ENCODE results near the gene SERP2.

Gene SERP2

GRCh38 chr13:44389060-44389666, 15.5 kb downstream of the SERP2 start:
- no peak for DNase-seq

GRCh38 chr13:44389876-44390275, 16.3 kb downstream of the SERP2 start:
- no peak for DNase-seq

GRCh38 chr13:44393391-44393790, 19.8 kb downstream of the SERP2 start:
- DNase-seq, result no peak

GRCh38 chr13:44394658-44395057, 21.0 kb downstream of the SERP2 start:
- no peak for DNase-seq

GRCh38 chr13:44395976-44396694, 22.5 kb downstream of the SERP2 start:
- no peak for DNase-seq

GRCh38 chr13:44396701-44397580, 23.3 kb downstream of the SERP2 start:
- DNase-seq, result no peak

- no peak for DNase-seq
Measured at GRCh38 chr13:44397766-44398223, 24.2 kb downstream of the SERP2 start.

GRCh38 chr13:44398606-44399005, 25.0 kb downstream of the SERP2 start:
- no peak for DNase-seq

GRCh38 chr13:44399074-44399473, 25.4 kb downstream of the SERP2 start:
- DNase-seq, result no peak

GRCh38 chr13:44400736-44401135, 27.1 kb downstream of the SERP2 start:
- no peak for DNase-seq

GRCh38 chr13:44401577-44401976, 28.0 kb downstream of the SERP2 start:
- DNase-seq, result no peak

- no peak for DNase-seq
Measured at GRCh38 chr13:44402899-44403445, 29.3 kb downstream of the SERP2 start.

GRCh38 chr13:44403461-44404056, 29.9 kb downstream of the SERP2 start:
- DNase-seq, result no peak

- DNase-seq, result no peak
Measured at GRCh38 chr13:44404261-44405132, 30.9 kb downstream of the SERP2 start.

- DNase-seq, result no peak
Measured at GRCh38 chr13:44406617-44407016, 33.0 kb downstream of the SERP2 start.

GRCh38 chr13:44407379-44407778, 33.8 kb downstream of the SERP2 start:
- DNase-seq, result no peak

GRCh38 chr13:44407891-44408290, 34.3 kb downstream of the SERP2 start:
- DNase-seq, result no peak

- DNase-seq, result no peak
Measured at GRCh38 chr13:44409595-44409994, 36.0 kb downstream of the SERP2 start.

- no peak for DNase-seq
Measured at GRCh38 chr13:44410328-44410859, 36.8 kb downstream of the SERP2 start.

GRCh38 chr13:44411841-44412240, 38.2 kb downstream of the SERP2 start:
- DNase-seq, result no peak

- DNase-seq, result no peak
Measured at GRCh38 chr13:44412346-44412935, 38.8 kb downstream of the SERP2 start.

Measured in activated T-cell treated with anti-CD3 and anti-CD28 coated beads, Interleukin-2, amount 50 U/mL, for 1 hour (primary cell).